Neural progenitor cell (in vitro differentiated cells): ENCODE measurements around the gene ULK3. TPM values are rescaled to one million over a fixed set of nuclear protein-coding genes. Genes with fewer than 3 reads are reported as not detected.
A peak's percentile ranks its signal among the peaks of the same experiment; 100 is the strongest.

ENCODE experiments used
- DNase-seq: peaks from one replicate; pipeline ENCODE4 v3.0.0-alpha.2; 2016; ENCODE audit warnings: low spot score
- H2AFZ ChIP-seq: fragments of 200-600 bp; sonication (generic); replicated peaks from 2 replicates; pipeline ENCODE4 v1.6.1; 2016; ENCODE audit warnings: antibody characterized with exemption
- H3F3A ChIP-seq: fragments of 200-600 bp; sonication (generic); 2 replicates; pipeline ENCODE4 v1.6.1; 2016; ENCODE audit warnings: antibody characterized with exemption, low read depth
- H3K27ac ChIP-seq: fragments of 200-600 bp; sonication (generic); 2 replicates; pipeline ENCODE4 v1.5.1; 2016; ENCODE audit warnings: mild to moderate bottlenecking
- H3K27me3 ChIP-seq: fragments of 200-600 bp; sonication (generic); 2 replicates; pipeline ENCODE4 v1.6.1; 2016; ENCODE audit warnings: mild to moderate bottlenecking, moderate library complexity
- H3K36me3 ChIP-seq: fragments of 200-600 bp; sonication (generic); 2 replicates; pipeline ENCODE4 v1.5.1; 2016
- H3K4me1 ChIP-seq: fragments of 200-600 bp; sonication (generic); 2 replicates; pipeline ENCODE4 v1.6.1; 2016; ENCODE audit warnings: mixed run types
- H3K4me2 ChIP-seq: fragments of 200-600 bp; sonication (generic); 2 replicates; pipeline ENCODE4 v1.6.1; 2016
- H3K4me3 ChIP-seq: fragments of 200-600 bp; sonication (generic); 2 replicates; pipeline ENCODE4 v1.5.1; 2016
- H3K79me2 ChIP-seq: fragments of 200-600 bp; sonication (generic); 2 replicates; pipeline ENCODE4 v1.6.1; 2016; ENCODE audit warnings: low read depth
- H3K9ac ChIP-seq: fragments of 200-600 bp; sonication (generic); 2 replicates; pipeline ENCODE4 v1.6.1; 2016
- H3K9me3 ChIP-seq: fragments of 200-600 bp; sonication (generic); 2 replicates; pipeline ENCODE4 v1.5.1; 2016; ENCODE audit warnings: low read depth
- H4K20me1 ChIP-seq: fragments of 200-600 bp; sonication (generic); 2 replicates; pipeline ENCODE4 v1.6.1; 2016; ENCODE audit warnings: low read depth
- H3K27ac Mint-ChIP-seq: 3 replicates; pipeline ENCODE4 v1.8.0; 2021; ENCODE audit warnings: mixed read lengths
- H3K27me3 Mint-ChIP-seq: 2 replicates; pipeline ENCODE4 v1.8.0; 2022; ENCODE audit warnings: low read depth, mild to moderate bottlenecking, inconsistent platforms, moderate library complexity, mixed read lengths; ENCODE audit not compliant: insufficient read depth
- H3K36me3 Mint-ChIP-seq: 3 replicates; pipeline ENCODE4 v1.8.0; 2021; ENCODE audit warnings: mixed read lengths
- H3K4me1 Mint-ChIP-seq: 3 replicates; pipeline ENCODE4 v1.8.0; 2021; ENCODE audit warnings: mixed read lengths
- H3K4me3 Mint-ChIP-seq: 3 replicates; pipeline ENCODE4 v1.8.0; 2021; ENCODE audit warnings: mild to moderate bottlenecking, moderate library complexity, mixed read lengths
- H3K9me3 Mint-ChIP-seq: 3 replicates; pipeline ENCODE4 v1.8.0; 2020; ENCODE audit warnings: mixed read lengths
- CTCF ChIP-seq: fragments of 200-600 bp; sonication (generic); IDR thresholded peaks from 2 replicates; pipeline ENCODE4 v1.5.1; 2017; ENCODE audit warnings: antibody characterized with exemption, mild to moderate bottlenecking
- EZH2 ChIP-seq: fragments of 200-600 bp; sonication (generic); IDR thresholded peaks from 2 replicates; pipeline ENCODE4 v1.6.1; 2017; ENCODE audit warnings: antibody characterized with exemption, mild to moderate bottlenecking, moderate library complexity
- EZH2phosphoT487 ChIP-seq: fragments of 200-600 bp; sonication (generic); IDR thresholded peaks from 2 replicates; pipeline ENCODE4 v1.6.1; 2017; ENCODE audit warnings: antibody characterized with exemption
- total RNA-seq: library from RNA; depleted of rRNA; stranded (reverse); fragments of >200 nt; gene quantifications from 2 replicates; pipeline ENCODE4 v1.2.3, GENCODE V29; 2015; ENCODE audit warnings: low replicate concordance

The ULK3 gene
- total RNA-seq, 1 donor from 2014 or later = 22.7 TPM

- no peak for TF ChIP-seq EZH2
- no peak for TF ChIP-seq EZH2phosphoT487
- Histone ChIP-seq H3K79me2 (no peaks in the 10 kb centered on the region), H4K20me1 (peaks cover 30% of the 10 kb centered on the region), H2AFZ (no peak overlapping the region), H3K27ac (no peak overlapping the region), H3K4me3 (no peak overlapping the region), H3K9me3 (no peaks in the 10 kb centered on the region), H3K4me1 (peaks cover 30% of the 10 kb centered on the region), H3F3A (peaks cover 22% of the 10 kb centered on the region), H3K27me3 (peaks cover 45% of the 10 kb centered on the region), H3K9ac (no peak overlapping the region), H3K36me3 (no peaks in the 10 kb centered on the region), H3K4me2 (no peak overlapping the region)
- H3K27ac Mint-ChIP-seq = no peak overlapping the region
- H3K9me3 Mint-ChIP-seq = no peaks in the 10 kb centered on the region
- no peak for DNase-seq
- H3K4me3 Mint-ChIP-seq = peak overlapping the region; percentile 62
- no peaks in the 10 kb centered on the region for H3K36me3 Mint-ChIP-seq
- H3K4me1 Mint-ChIP-seq = peaks cover 30% of the 10 kb centered on the region
- H3K27me3 Mint-ChIP-seq = peaks cover 32% of the 10 kb centered on the region
Measured at GRCh38 chr15:74823324-74823723, 19.6 kb downstream of the ULK3 start.

- H3K27ac Mint-ChIP-seq = no peak overlapping the region
Measured at GRCh38 chr15:74822233-74822632, 20.7 kb downstream of the ULK3 start.

GRCh38 chr15:74821790-74822158, 21.2 kb downstream of the ULK3 start:
- no peak overlapping the region for H3K27ac ChIP-seq
- DNase-seq = no peak
- H4K20me1 ChIP-seq = peaks cover 20% of the 10 kb centered on the region
- peaks cover 27% of the 10 kb centered on the region for H3K4me1 ChIP-seq
- no peak overlapping the region for H3K9ac ChIP-seq
- peaks cover 29% of the 10 kb centered on the region for H3K27me3 ChIP-seq
- H3K27me3 Mint-ChIP-seq = peaks cover 27% of the 10 kb centered on the region
- peak overlapping the region; percentile 64 for H3K4me2 ChIP-seq
- H3K9me3 ChIP-seq = no peaks in the 10 kb centered on the region
- H3K36me3 Mint-ChIP-seq = no peaks in the 10 kb centered on the region
- no peaks in the 10 kb centered on the region for H3K79me2 ChIP-seq
- H3K9me3 Mint-ChIP-seq = peaks cover 2% of the 10 kb centered on the region
- H3K27ac Mint-ChIP-seq = no peak overlapping the region
- H3K36me3 ChIP-seq = no peaks in the 10 kb centered on the region
- H3K4me1 Mint-ChIP-seq = peaks cover 31% of the 10 kb centered on the region
- no peak for TF ChIP-seq EZH2phosphoT487
- TF ChIP-seq CTCF = no peak
- TF ChIP-seq EZH2 = no peak
- peaks cover 20% of the 10 kb centered on the region for H3F3A ChIP-seq
- H3K4me3 Mint-ChIP-seq = no peak overlapping the region
- no peak overlapping the region for H3K4me3 ChIP-seq
- no peak overlapping the region for H2AFZ ChIP-seq

More at GRCh38 chr15:74822233-74822632, 20.7 kb downstream of the ULK3 start:
- H3K27ac ChIP-seq = no peak overlapping the region
- peaks cover 22% of the 10 kb centered on the region for H3F3A ChIP-seq
- H2AFZ ChIP-seq = no peak overlapping the region
- no peak overlapping the region for H3K4me2 ChIP-seq
- no peaks in the 10 kb centered on the region for H3K9me3 ChIP-seq
- Mint-ChIP-seq H3K4me1 (peaks cover 31% of the 10 kb centered on the region), H3K4me3 (peak overlapping the region; percentile 2), H3K27me3 (peaks cover 29% of the 10 kb centered on the region), H3K36me3 (no peaks in the 10 kb centered on the region), H3K9me3 (no peaks in the 10 kb centered on the region)
- no peak overlapping the region for H3K9ac ChIP-seq
- no peaks in the 10 kb centered on the region for H3K36me3 ChIP-seq
- no peaks in the 10 kb centered on the region for H3K79me2 ChIP-seq
- peaks cover 25% of the 10 kb centered on the region for H4K20me1 ChIP-seq
- no peak overlapping the region for H3K4me3 ChIP-seq
- DNase-seq = no peak
- no peak for TF ChIP-seq EZH2
- no peak for TF ChIP-seq EZH2phosphoT487
- TF ChIP-seq CTCF = no peak
- H3K27me3 ChIP-seq = peaks cover 34% of the 10 kb centered on the region
- H3K4me1 ChIP-seq = peaks cover 30% of the 10 kb centered on the region

GRCh38 chr15:74821091-74821789, 21.7 kb downstream of the ULK3 start:
- Mint-ChIP-seq H3K36me3 (no peaks in the 10 kb centered on the region), H3K4me1 (peaks cover 29% of the 10 kb centered on the region), H3K9me3 (peaks cover 2% of the 10 kb centered on the region), H3K27ac (no peak overlapping the region), H3K27me3 (peaks cover 25% of the 10 kb centered on the region), H3K4me3 (peak overlapping the region; percentile 48)
- Histone ChIP-seq H2AFZ (no peak overlapping the region), H3K4me3 (no peak overlapping the region), H4K20me1 (peaks cover 18% of the 10 kb centered on the region), H3K9ac (no peak overlapping the region), H3K27me3 (peaks cover 24% of the 10 kb centered on the region), H3K27ac (peak overlapping the region; percentile 23), H3K79me2 (no peaks in the 10 kb centered on the region), H3K4me1 (peaks cover 23% of the 10 kb centered on the region), H3K9me3 (no peaks in the 10 kb centered on the region), H3F3A (peaks cover 18% of the 10 kb centered on the region), H3K4me2 (peak overlapping the region; percentile 64), H3K36me3 (no peaks in the 10 kb centered on the region)
- peak; percentile 76 for DNase-seq
- TF ChIP-seq CTCF (no peak), EZH2phosphoT487 (no peak), EZH2 (no peak)
